IMR-90 (cell line): ENCODE data around the gene NTM. TPM values are rescaled to one million over a fixed set of nuclear protein-coding genes. Genes with fewer than 3 reads are reported as not detected.

Experiments used
- ATAC-seq: fragments of 200-7000 bp; cut with Tn5 transposase; 2 replicates; pipeline ENCODE4 v1.9.1; 2020; ENCODE audit warnings: low read depth, mild to moderate bottlenecking, moderate library complexity
- BruUV-seq: library from RNA; stranded (reverse); fragments of 400-500 nt; replicated peaks from 2 replicates; lab custom pipeline; 2021; lab: Mats Ljungman, UMichigan
- CTCF ChIA-PET: fragments of 300-600 bp; formaldehyde crosslinking; extraction: SDS; loops from one replicate; lab custom pipeline; 2021; ENCODE audit warnings: antibody characterized with exemption; lab: Yijun Ruan, JAX
- POLR2A ChIA-PET: fragments of 300-600 bp; sonication (Branson Sonifier 250); formaldehyde crosslinking; loops from one replicate; lab custom pipeline; 2022; ENCODE audit warnings: antibody characterized with exemption; ENCODE audit not compliant: unreplicated experiment; lab: Charles Lee
- DNase-seq: peaks from one replicate; pipeline ENCODE4 v3.0.0; 2013
- H2AFZ ChIP-seq: replicated peaks from 2 replicates; pipeline ENCODE3; 2013; ENCODE audit warnings: low read length, mild to moderate bottlenecking; ENCODE audit not compliant: poor library complexity
- H2AK5ac ChIP-seq: 2 replicates; pipeline ENCODE4 v1.6.1; 2013; ENCODE audit warnings: low read depth, low read length, inconsistent platforms
- H2AK9ac ChIP-seq: replicated peaks from 2 replicates; pipeline ENCODE3; 2013; ENCODE audit warnings: mild to moderate bottlenecking, low read depth, low read length, moderate library complexity; ENCODE audit not compliant: poor library complexity
- H2BK120ac ChIP-seq: 2 replicates; pipeline ENCODE4 v1.6.1; 2013; ENCODE audit warnings: low read depth, low read length, inconsistent platforms
- H2BK15ac ChIP-seq: 3 replicates; pipeline ENCODE4 v1.6.1; 2013; ENCODE audit warnings: low read depth, low read length, inconsistent platforms
- H2BK20ac ChIP-seq: 2 replicates; pipeline ENCODE4 v1.6.1; 2013; ENCODE audit warnings: low read depth, mild to moderate bottlenecking, inconsistent platforms, low read length, moderate library complexity
- H2BK5ac ChIP-seq: 2 replicates; pipeline ENCODE4 v1.6.1; 2013; ENCODE audit warnings: mild to moderate bottlenecking, low read depth, low read length, inconsistent platforms; ENCODE audit not compliant: poor library complexity, severe bottlenecking
- H3K14ac ChIP-seq: replicated peaks from 2 replicates; pipeline ENCODE4 v1.6.1; 2013; ENCODE audit warnings: low read depth, low read length, inconsistent platforms
- H3K18ac ChIP-seq: 2 replicates; pipeline ENCODE4 v1.6.1; 2013; ENCODE audit warnings: low read depth, low read length, control low read depth
- H3K23ac ChIP-seq: 2 replicates; pipeline ENCODE4 v1.6.1; 2013; ENCODE audit warnings: low read depth, low read length, inconsistent platforms
- H3K27ac ChIP-seq: 2 replicates; pipeline ENCODE4 v1.5.1; 2013; ENCODE audit warnings: mild to moderate bottlenecking, control low read depth, low read length; ENCODE audit not compliant: insufficient read depth
- H3K27me3 ChIP-seq: 2 replicates; pipeline ENCODE4 v1.6.1; 2013; ENCODE audit warnings: low read length; ENCODE audit not compliant: control insufficient read depth, insufficient read depth
- H3K36me3 ChIP-seq: 2 replicates; pipeline ENCODE4 v1.6.1; 2013; ENCODE audit warnings: low read length, mixed read lengths; ENCODE audit not compliant: control insufficient read depth, insufficient read depth
- H3K4ac ChIP-seq: 2 replicates; pipeline ENCODE4 v1.6.1; 2013; ENCODE audit warnings: low read depth, low read length, inconsistent platforms
- H3K4me1 ChIP-seq: 2 replicates; pipeline ENCODE4 v1.6.1; 2013; ENCODE audit warnings: low read length, mixed read lengths; ENCODE audit not compliant: control insufficient read depth, insufficient read depth
- H3K4me2 ChIP-seq: 2 replicates; pipeline ENCODE4 v1.6.1; 2013; ENCODE audit warnings: low read depth, mild to moderate bottlenecking, control low read depth, low read length, moderate library complexity
- H3K4me3 ChIP-seq: 2 replicates; pipeline ENCODE4 v1.5.1; 2013; ENCODE audit warnings: low read depth, mild to moderate bottlenecking, control low read depth, low read length, moderate library complexity; ENCODE audit not compliant: insufficient read depth
- H3K56ac ChIP-seq: 2 replicates; pipeline ENCODE4 v1.6.1; 2013; ENCODE audit warnings: low read length, inconsistent platforms; ENCODE audit not compliant: insufficient read depth; ENCODE audit errors: extremely low read depth
- H3K79me1 ChIP-seq, 2 experiments: 2 replicates each; pipeline ENCODE4 v1.6.1; 2013; ENCODE audit warnings: low read length in 2 of 2, inconsistent platforms in 1 of 2, low read depth in 1 of 2
- H3K9ac ChIP-seq: 2 replicates; pipeline ENCODE4 v1.6.1; 2013; ENCODE audit warnings: low read depth, low read length, control low read depth
- H3K9me1 ChIP-seq: 2 replicates; pipeline ENCODE4 v1.6.1; 2013; ENCODE audit warnings: low read length, inconsistent platforms; ENCODE audit not compliant: insufficient read depth
- H3K9me3 ChIP-seq: 2 replicates; pipeline ENCODE4 v1.6.1; 2013; ENCODE audit warnings: low read length; ENCODE audit not compliant: control insufficient read depth, insufficient read depth
- H4K20me1 ChIP-seq: 2 replicates; pipeline ENCODE4 v1.6.1; 2013; ENCODE audit warnings: low read length, inconsistent platforms; ENCODE audit not compliant: insufficient read depth
- H4K5ac ChIP-seq: 2 replicates; pipeline ENCODE4 v1.6.1; 2013; ENCODE audit warnings: mild to moderate bottlenecking, low read depth, low read length, control low read depth
- H4K8ac ChIP-seq, 2 experiments: 2 replicates each; pipeline ENCODE4 v1.6.1; 2013; ENCODE audit warnings: low read depth in 2 of 2, low read length in 2 of 2, control low read depth in 1 of 2, inconsistent platforms in 1 of 2
- H4K91ac ChIP-seq: 2 replicates; pipeline ENCODE4 v1.6.1; 2013; ENCODE audit warnings: low read depth, low read length, inconsistent platforms; ENCODE audit not compliant: insufficient read depth
- BHLHE40 ChIP-seq: fragments of 150-350 bp; IDR thresholded peaks from 2 replicates; pipeline ENCODE4 v1.6.1; 2016; ENCODE audit warnings: mild to moderate bottlenecking, low read depth, low read length
- CHD1 ChIP-seq: IDR thresholded peaks from 2 replicates; pipeline ENCODE4 v1.6.1; 2012; ENCODE audit warnings: low read depth, low read length, improper control_type of control experiment
- FOS ChIP-seq: fragments of 150-350 bp; IDR thresholded peaks from 2 replicates; pipeline ENCODE4 v1.6.1; 2016; ENCODE audit warnings: low read depth, low read length
- MAFK ChIP-seq: IDR thresholded peaks from 2 replicates; pipeline ENCODE4 v1.6.1; 2012; ENCODE audit warnings: low read depth, low read length, improper control_type of control experiment
- MXI1 ChIP-seq: IDR thresholded peaks from 2 replicates; pipeline ENCODE4 v1.6.1; 2012; ENCODE audit warnings: low read depth, mild to moderate bottlenecking, low read length, moderate library complexity, borderline replicate concordance
- NFE2L2 ChIP-seq: fragments of 150-350 bp; IDR thresholded peaks from 2 replicates; pipeline ENCODE4 v1.6.1; 2016; ENCODE audit warnings: low read depth, mild to moderate bottlenecking, low read length
- RCOR1 ChIP-seq: IDR thresholded peaks from 2 replicates; pipeline ENCODE4 v1.6.1; 2012; ENCODE audit warnings: mild to moderate bottlenecking, low read length, improper control_type of control experiment; ENCODE audit not compliant: insufficient replicate concordance
- RFX5 ChIP-seq: IDR thresholded peaks from 2 replicates; pipeline ENCODE4 v1.8.0; 2012; ENCODE audit warnings: low read depth, mild to moderate bottlenecking, low read length, moderate library complexity
- SMC3 ChIP-seq: fragments of 150-350 bp; IDR thresholded peaks from 2 replicates; pipeline ENCODE4 v1.6.1; 2016; ENCODE audit warnings: low read depth, mild to moderate bottlenecking, antibody characterized with exemption, low read length, moderate library complexity
- WGBS, 2 experiments: methylation state at CpG; one replicate each; pipeline versions ENCODE4 v1.1.5 to v1.1.7; 2013; ENCODE audit warnings: missing lambda C conversion rate in 2 of 2; ENCODE audit not compliant: insufficient read length in 1 of 2; ENCODE audit errors: extremely low coverage in 2 of 2; 5-methylcytosine and 5-hydroxymethylcytosine counted together
- dilution Hi-C: fragments of 300-500 bp; cut with HindIII; formaldehyde crosslinking; loops from one replicate; pipeline ENCODE4 v1.14.3; 2018; ENCODE audit warnings: low sequenced_read_pairs; ENCODE audit not compliant: unreplicated experiment
- in situ Hi-C: fragments of 300-500 bp; cut with MboI; formaldehyde crosslinking; loops from 3 replicates; pipeline ENCODE4 v1.14.3; 2019; ENCODE audit warnings: low sequenced_read_pairs, inconsistent platforms, mixed read lengths
- intact Hi-C: fragments of 100-400 bp; cut with micrococcal nuclease; formaldehyde crosslinking; loops from 2 replicates; pipeline ENCODE4 v1.10.0; 2022
- polyA plus RNA-seq, 3 experiments: library from polyadenylated mRNA; depleted of rRNA; stranded (reverse); fragments of >200 nt; gene quantifications; 2 replicates each; pipeline ENCODE4 v1.2.3, GENCODE V29; 2012; ENCODE audit warnings: low replicate concordance in 1 of 3
- total RNA-seq: library from RNA; depleted of rRNA; stranded (reverse); fragments of >200 nt; gene quantifications from 2 replicates; pipeline ENCODE4 v1.2.3, GENCODE V29; 2012
- TF ChIP-seq, protein P1 (sequence below): fragments of 150-350 bp; IDR thresholded peaks from 2 replicates; pipeline ENCODE4 v1.6.1; 2016; ENCODE audit warnings: low read depth, mild to moderate bottlenecking, low read length, moderate library complexity, borderline replicate concordance
- TF ChIP-seq, protein P2 (sequence below): conservative IDR thresholded peaks from 2 replicates; pipeline ENCODE4 v1.5.1; 2012; ENCODE audit warnings: mild to moderate bottlenecking, low read depth, low read length, improper control_type of control experiment

Gene NTM
- total and polyA plus RNA-seq, 2 of the 4 experiments (the other 2 are of a cell fraction): 19.5 to 25.5 TPM

DNA sequence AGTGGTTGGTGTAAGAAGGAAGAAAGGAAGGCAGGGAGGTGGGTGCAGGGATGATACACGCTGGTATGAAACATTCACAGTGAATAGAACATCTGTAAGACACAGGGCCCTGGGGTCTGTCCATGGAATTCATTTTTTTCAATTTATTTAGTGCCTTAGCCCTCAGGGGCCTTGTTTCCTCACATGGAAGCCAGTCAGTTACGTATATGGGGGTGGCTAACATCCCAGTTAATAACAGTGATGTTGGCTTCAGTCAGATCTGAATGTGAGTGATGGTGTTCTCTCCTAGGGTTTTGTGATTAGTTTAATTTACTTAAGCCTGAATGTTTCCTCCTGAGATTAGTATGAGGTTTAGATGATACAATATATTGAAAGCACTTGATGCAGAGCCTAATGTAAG lies 577.1 kb downstream of the NTM start:
- H2AK9ac ChIP-seq: no peak overlapping the region
- ATAC-seq (no peak), DNase-seq (no peak)
- dilution Hi-C loops (no loop called here), in situ Hi-C loops (no loop called here), intact Hi-C loops (no loop called here)
- H3K9me1 ChIP-seq: peaks cover 11% of the 10 kb centered on the region
- H3K9ac ChIP-seq: no peak overlapping the region
- no peak overlapping the region for H2BK15ac ChIP-seq
- H3K4me3 ChIP-seq: no peak overlapping the region
- no peak overlapping the region for H2AK5ac ChIP-seq
- BruUV-seq: no TSS peak
- H2BK20ac ChIP-seq: no peak overlapping the region
- no peaks in the 10 kb centered on the region for H3K9me3 ChIP-seq
- no peak overlapping the region for H2BK5ac ChIP-seq
- no peak overlapping the region for H2AFZ ChIP-seq
- no peak overlapping the region for H3K27ac ChIP-seq
- no peak overlapping the region for H4K91ac ChIP-seq
- TF ChIP-seq MAFK (no peak), FOS (no peak), RCOR1 (no peak), MXI1 (no peak), CHD1 (no peak), SMC3 (no peak), BHLHE40 (no peak), RFX5 (no peak), NFE2L2 (no peak)
- TF ChIP-seq, protein P1, sequence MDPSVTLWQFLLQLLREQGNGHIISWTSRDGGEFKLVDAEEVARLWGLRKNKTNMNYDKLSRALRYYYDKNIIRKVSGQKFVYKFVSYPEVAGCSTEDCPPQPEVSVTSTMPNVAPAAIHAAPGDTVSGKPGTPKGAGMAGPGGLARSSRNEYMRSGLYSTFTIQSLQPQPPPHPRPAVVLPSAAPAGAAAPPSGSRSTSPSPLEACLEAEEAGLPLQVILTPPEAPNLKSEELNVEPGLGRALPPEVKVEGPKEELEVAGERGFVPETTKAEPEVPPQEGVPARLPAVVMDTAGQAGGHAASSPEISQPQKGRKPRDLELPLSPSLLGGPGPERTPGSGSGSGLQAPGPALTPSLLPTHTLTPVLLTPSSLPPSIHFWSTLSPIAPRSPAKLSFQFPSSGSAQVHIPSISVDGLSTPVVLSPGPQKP: no peak
- TF ChIP-seq, protein P2, sequence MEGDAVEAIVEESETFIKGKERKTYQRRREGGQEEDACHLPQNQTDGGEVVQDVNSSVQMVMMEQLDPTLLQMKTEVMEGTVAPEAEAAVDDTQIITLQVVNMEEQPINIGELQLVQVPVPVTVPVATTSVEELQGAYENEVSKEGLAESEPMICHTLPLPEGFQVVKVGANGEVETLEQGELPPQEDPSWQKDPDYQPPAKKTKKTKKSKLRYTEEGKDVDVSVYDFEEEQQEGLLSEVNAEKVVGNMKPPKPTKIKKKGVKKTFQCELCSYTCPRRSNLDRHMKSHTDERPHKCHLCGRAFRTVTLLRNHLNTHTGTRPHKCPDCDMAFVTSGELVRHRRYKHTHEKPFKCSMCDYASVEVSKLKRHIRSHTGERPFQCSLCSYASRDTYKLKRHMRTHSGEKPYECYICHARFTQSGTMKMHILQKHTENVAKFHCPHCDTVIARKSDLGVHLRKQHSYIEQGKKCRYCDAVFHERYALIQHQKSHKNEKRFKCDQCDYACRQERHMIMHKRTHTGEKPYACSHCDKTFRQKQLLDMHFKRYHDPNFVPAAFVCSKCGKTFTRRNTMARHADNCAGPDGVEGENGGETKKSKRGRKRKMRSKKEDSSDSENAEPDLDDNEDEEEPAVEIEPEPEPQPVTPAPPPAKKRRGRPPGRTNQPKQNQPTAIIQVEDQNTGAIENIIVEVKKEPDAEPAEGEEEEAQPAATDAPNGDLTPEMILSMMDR: no peak
- CTCF ChIA-PET: no interaction called here
- H4K8ac ChIP-seq: no peak overlapping the region
- H3K36me3 ChIP-seq: no peaks in the 10 kb centered on the region
- no peak overlapping the region for H3K23ac ChIP-seq
- no peak overlapping the region for H3K56ac ChIP-seq
- H4K5ac ChIP-seq: no peak overlapping the region
- H3K4ac ChIP-seq: no peak overlapping the region
- no peak overlapping the region for H3K18ac ChIP-seq
- H4K20me1 ChIP-seq: no peaks in the 10 kb centered on the region
- peaks cover 12 to 25% of the 10 kb centered on the region in 2 experiments; a peak in 3 of 4 replicates for H3K79me1 ChIP-seq
- H3K14ac ChIP-seq: no peak overlapping the region
- no peak overlapping the region for H2BK120ac ChIP-seq
- no CpG with 5 or more reads among the region's 2 CpGs for WGBS, 2 experiments
- POLR2A ChIA-PET: no interaction called here
- H3K4me1 ChIP-seq: no peaks in the 10 kb centered on the region; the same call in 1 of the 2 replicates
- no peaks in the 10 kb centered on the region for H3K27me3 ChIP-seq
- no peak overlapping the region for H3K4me2 ChIP-seq
